Measurements from ENCODE around the gene NFKBIA.

The NFKBIA gene

GRCh38 chr14:35420036-35420811 lies 15.7 kb upstream of the NFKBIA start:
- H3K27ac ChIP-seq (ENCODE audit: low read length), result no peak overlapping the region
- H3K4me2 ChIP-seq (ENCODE audit: low read length), result no peak overlapping the region
- H3K79me2 ChIP-seq (ENCODE audit: low read length), result no peaks in the 10 kb centered on the region
- H3K27me3 ChIP-seq (ENCODE audit: low read depth, low read length), result no peaks in the 10 kb centered on the region
- H3K9me3 ChIP-seq (ENCODE audit: insufficient read depth, low read length), result 0 out of 2 replicates have a peak, but pooled peaks cover 4% of the 10 kb centered on the region
- no peaks in the 10 kb centered on the region for H3K36me3 ChIP-seq (replicated peaks; ENCODE audit: low read depth, low read length)
- H2AFZ ChIP-seq (ENCODE audit: low read depth, low read length), result no peak overlapping the region
- H3K4me1 ChIP-seq (ENCODE audit: low read length), result peaks cover 25% of the 10 kb centered on the region
- TF ChIP-seq CTCF (IDR thresholded peaks at IDR 0.05; ENCODE audit: low read depth, low read length) (no peak), EZH2phosphoT487 (IDR thresholded peaks at IDR 0.05; ENCODE audit: low read depth) (no peak)
- no peak overlapping the region for H3K4me3 ChIP-seq (ENCODE audit: low read length)
- H4K20me1 ChIP-seq (ENCODE audit: insufficient read depth, low read length), result no peaks in the 10 kb centered on the region
- no peak overlapping the region for H3K9ac ChIP-seq (ENCODE audit: low read length)

GRCh38 chr14:35419429-35419841 lies 14.9 kb upstream of the NFKBIA start:
- Histone ChIP-seq H3K4me3 (ENCODE audit: low read length) (no peak overlapping the region), H3K4me1 (ENCODE audit: low read length) (peaks cover 29% of the 10 kb centered on the region), H3K9ac (ENCODE audit: low read length) (no peak overlapping the region), H3K27ac (ENCODE audit: low read length) (no peak overlapping the region), H4K20me1 (ENCODE audit: insufficient read depth, low read length) (no peaks in the 10 kb centered on the region), H3K9me3 (ENCODE audit: insufficient read depth, low read length) (0 out of 2 replicates have a peak, but pooled peaks cover 4% of the 10 kb centered on the region), H3K36me3 (replicated peaks; ENCODE audit: low read depth, low read length) (no peaks in the 10 kb centered on the region), H3K4me2 (ENCODE audit: low read length) (no peak overlapping the region), H3K79me2 (ENCODE audit: low read length) (no peaks in the 10 kb centered on the region), H3K27me3 (ENCODE audit: low read depth, low read length) (no peaks in the 10 kb centered on the region), H2AFZ (ENCODE audit: low read depth, low read length) (no peak overlapping the region)
- TF ChIP-seq EZH2phosphoT487 (IDR thresholded peaks at IDR 0.05; ENCODE audit: low read depth), result no peak
- TF ChIP-seq CTCF (IDR thresholded peaks at IDR 0.05; ENCODE audit: low read depth, low read length), result no peak

GRCh38 chr14:35418093-35418492 lies 13.5 kb upstream of the NFKBIA start:
- Histone ChIP-seq H3K4me2 (ENCODE audit: low read length) (no peak overlapping the region), H3K36me3 (replicated peaks; ENCODE audit: low read depth, low read length) (no peaks in the 10 kb centered on the region), H3K27ac (ENCODE audit: low read length) (no peak overlapping the region), H3K4me3 (ENCODE audit: low read length) (no peak overlapping the region), H3K4me1 (ENCODE audit: low read length) (peaks cover 33% of the 10 kb centered on the region), H3K27me3 (ENCODE audit: low read depth, low read length) (no peaks in the 10 kb centered on the region), H3K9ac (ENCODE audit: low read length) (no peak overlapping the region), H2AFZ (ENCODE audit: low read depth, low read length) (no peak overlapping the region), H3K9me3 (ENCODE audit: insufficient read depth, low read length) (no peaks in the 10 kb centered on the region), H4K20me1 (ENCODE audit: insufficient read depth, low read length) (no peaks in the 10 kb centered on the region), H3K79me2 (ENCODE audit: low read length) (no peaks in the 10 kb centered on the region)
- TF ChIP-seq EZH2phosphoT487 (IDR thresholded peaks at IDR 0.05; ENCODE audit: low read depth), result no peak
- no peak for TF ChIP-seq CTCF (IDR thresholded peaks at IDR 0.05; ENCODE audit: low read depth, low read length)

GRCh38 chr14:35416108-35416750 lies 11.7 kb upstream of the NFKBIA start:
- Histone ChIP-seq H3K4me1 (ENCODE audit: low read length) (peaks cover 34% of the 10 kb centered on the region), H2AFZ (ENCODE audit: low read depth, low read length) (peak overlapping the region; percentile 78), H3K9ac (ENCODE audit: low read length) (peak overlapping the region; percentile 46), H3K36me3 (replicated peaks; ENCODE audit: low read depth, low read length) (no peaks in the 10 kb centered on the region), H3K27ac (ENCODE audit: low read length) (peak overlapping the region; percentile 14; the same call in 1 of the 2 replicates), H3K9me3 (ENCODE audit: insufficient read depth, low read length) (no peaks in the 10 kb centered on the region), H3K27me3 (ENCODE audit: low read depth, low read length) (no peaks in the 10 kb centered on the region), H4K20me1 (ENCODE audit: insufficient read depth, low read length) (no peaks in the 10 kb centered on the region), H3K79me2 (ENCODE audit: low read length) (no peaks in the 10 kb centered on the region), H3K4me3 (ENCODE audit: low read length) (peak overlapping the region; percentile 39; the same call in 1 of the 2 replicates), H3K4me2 (ENCODE audit: low read length) (peak overlapping the region; percentile 68)
- TF ChIP-seq CTCF (IDR thresholded peaks at IDR 0.05; ENCODE audit: low read depth, low read length) (no peak), EZH2phosphoT487 (IDR thresholded peaks at IDR 0.05; ENCODE audit: low read depth) (no peak)

All from OCI-LY3 (cell line).